HepG2 (cell line): ENCODE data around the gene RGS19. TPM values are rescaled to one million over a fixed set of nuclear protein-coding genes. Genes with fewer than 3 reads are reported as not detected.

ENCODE experiments used
- AGO2 ChIP-seq: fragments of 200-400 bp; formaldehyde crosslinking; optimal IDR thresholded peaks from 2 replicates; pipeline ENCODE3; 2017; ENCODE audit warnings: mild to moderate bottlenecking, low read depth, low read length, moderate library complexity
- AHDC1 ChIP-seq: sonication (generic); formaldehyde crosslinking; IDR thresholded peaks from 2 replicates; pipeline ENCODE4 v1.5.1; 2020; ENCODE audit warnings: mild to moderate bottlenecking, missing genetic modification reagents, borderline replicate concordance
- BORCS8-MEF2B ChIP-seq: sonication (generic); formaldehyde crosslinking; IDR thresholded peaks from 2 replicates; pipeline ENCODE4 v1.8.0; 2022; ENCODE audit warnings: mild to moderate bottlenecking, missing genetic modification reagents
- DZIP1 ChIP-seq: sonication (generic); formaldehyde crosslinking; IDR thresholded peaks from 2 replicates; pipeline ENCODE4 v1.5.0; 2020; ENCODE audit warnings: mild to moderate bottlenecking, missing genetic modification reagents
- ERF ChIP-seq: IDR thresholded peaks from 2 replicates; pipeline ENCODE4 v1.6.1; 2018; ENCODE audit warnings: missing biosample characterization, missing genetic modification reagents
- NAIF1 ChIP-seq: sonication (generic); formaldehyde crosslinking; IDR thresholded peaks from 2 replicates; pipeline ENCODE4 v1.5.0; 2020; ENCODE audit warnings: mild to moderate bottlenecking, missing genetic modification reagents, borderline replicate concordance
- NR2F1 ChIP-seq, 2 experiments: fragments of 450-650 bp in 1 of 2; formaldehyde crosslinking in 1 of 2; IDR thresholded peaks; 2 replicates each; pipeline versions ENCODE4 v1.5.0 to v1.6.1; 2016 to 2020; ENCODE audit warnings: mild to moderate bottlenecking in 1 of 2, missing compliant biosample characterization in 1 of 2, missing genetic modification reagents in 1 of 2, moderate library complexity in 1 of 2
- PHF8 ChIP-seq: sonication (generic); formaldehyde crosslinking; IDR thresholded peaks from 2 replicates; pipeline ENCODE4 v1.5.0; 2020; ENCODE audit warnings: missing genetic modification reagents
- TBX3 ChIP-seq: fragments of 450-650 bp; IDR thresholded peaks from 2 replicates; pipeline ENCODE4 v1.6.1; 2017; ENCODE audit warnings: antibody characterized with exemption, mild to moderate bottlenecking, inconsistent platforms, borderline replicate concordance
- ZNF160 ChIP-seq: sonication (generic); formaldehyde crosslinking; IDR thresholded peaks from 2 replicates; pipeline ENCODE4 v1.8.0; 2022; ENCODE audit warnings: mild to moderate bottlenecking, inconsistent platforms, missing genetic modification reagents
- ZNF180 ChIP-seq: sonication (generic); formaldehyde crosslinking; IDR thresholded peaks from 2 replicates; pipeline ENCODE4 v1.4.0; 2020; ENCODE audit warnings: low read depth, missing genetic modification reagents, borderline replicate concordance
- ZNF225 ChIP-seq: sonication (generic); formaldehyde crosslinking; IDR thresholded peaks from 2 replicates; pipeline ENCODE4 v1.4.0; 2020; ENCODE audit warnings: mild to moderate bottlenecking, missing genetic modification reagents
- ZNF414 ChIP-seq: sonication (generic); formaldehyde crosslinking; IDR thresholded peaks from 2 replicates; pipeline ENCODE4 v1.5.0; 2020; ENCODE audit warnings: missing genetic modification reagents
- ZNF501 ChIP-seq: sonication (generic); formaldehyde crosslinking; IDR thresholded peaks from 2 replicates; pipeline ENCODE4 v1.5.1; 2020; ENCODE audit warnings: mild to moderate bottlenecking, moderate library complexity, missing genetic modification reagents
- ZNF775 ChIP-seq: sonication (generic); formaldehyde crosslinking; IDR thresholded peaks from 2 replicates; pipeline ENCODE4 v1.4.0; 2020; ENCODE audit warnings: missing genetic modification reagents, mild to moderate bottlenecking, moderate library complexity, borderline replicate concordance
- ZNF83 ChIP-seq: sonication (generic); formaldehyde crosslinking; IDR thresholded peaks from 2 replicates; pipeline ENCODE4 v1.4.0; 2020; ENCODE audit warnings: missing genetic modification reagents, mild to moderate bottlenecking, borderline replicate concordance
- ZSCAN31 ChIP-seq: sonication (generic); formaldehyde crosslinking; IDR thresholded peaks from 2 replicates; pipeline ENCODE4 v1.5.0; 2020; ENCODE audit warnings: low read depth, mild to moderate bottlenecking, missing genetic modification reagents
- polyA plus RNA-seq, 8 experiments: library from polyadenylated mRNA; depleted of rRNA in 3 of 8; stranded (reverse) in 7 of 8; unstranded in 1 of 8; fragments of >200 nt; fragmentation: Illumina TruSeq in 4 of 8; extraction: Trizol in 4 of 8; gene quantifications; 2 replicates each; pipeline versions ENCODE4 v1.2.1 to v1.2.3, GENCODE V29; 2011 to 2016; ENCODE audit warnings: low read depth in 4 of 8, missing spikeins in 1 of 8, mixed read lengths in 1 of 8; ENCODE audit not compliant: insufficient read depth in 1 of 8
- total RNA-seq, 5 experiments: library from RNA; depleted of rRNA; stranded (reverse); fragments of >200 nt; fragmentation: Illumina TruSeq; extraction: Trizol; gene quantifications; 2 replicates each; pipeline ENCODE4 v1.2.3, GENCODE V29; 2016; ENCODE audit warnings: low read depth in 1 of 5
- TF ChIP-seq, protein P1 (sequence below): sonication (generic); formaldehyde crosslinking; IDR thresholded peaks from 2 replicates; pipeline ENCODE4 v1.4.0; 2020; ENCODE audit warnings: missing genetic modification reagents

The RGS19 gene
- total and polyA plus RNA-seq, 2 of the 13 experiments (the other 11 are each of a cell fraction or from before 2014, with no cell fraction given) = 10.7 to 11.9 TPM

- TF ChIP-seq AHDC1 (CRISPR knock-in tag) (no peak; the same call in 1 of the 2 replicates), TBX3 (no peak), AGO2 (peak; percentile 70), ZNF180 (CRISPR knock-in tag) (no peak), PHF8 (CRISPR knock-in tag) (peak; percentile 56), BORCS8-MEF2B (CRISPR knock-in tag) (peak; percentile 82), ZSCAN31 (CRISPR knock-in tag) (no peak; the same call in 1 of the 2 replicates), ZNF225 (0 out of 2 replicates have a peak, but pooled peaks have one; percentile 51), NR2F1 (CRISPR knock-in tag; IDR thresholded peaks at IDR 0.05) (no peak), ZNF160 (peak; percentile 45; the same call in 1 of the 2 replicates), ZNF501 (CRISPR knock-in tag) (peak; percentile 68; the same call in 1 of the 2 replicates), ERF (no peak; the same call in 1 of the 2 replicates), ZNF414 (CRISPR knock-in tag) (peak; percentile 91), ZNF83 (CRISPR knock-in tag) (no peak; the same call in 1 of the 2 replicates), ZNF775 (CRISPR knock-in tag) (no peak), DZIP1 (CRISPR knock-in tag) (peak; percentile 87), NAIF1 (CRISPR knock-in tag) (no peak)
- TF ChIP-seq, protein P1, sequence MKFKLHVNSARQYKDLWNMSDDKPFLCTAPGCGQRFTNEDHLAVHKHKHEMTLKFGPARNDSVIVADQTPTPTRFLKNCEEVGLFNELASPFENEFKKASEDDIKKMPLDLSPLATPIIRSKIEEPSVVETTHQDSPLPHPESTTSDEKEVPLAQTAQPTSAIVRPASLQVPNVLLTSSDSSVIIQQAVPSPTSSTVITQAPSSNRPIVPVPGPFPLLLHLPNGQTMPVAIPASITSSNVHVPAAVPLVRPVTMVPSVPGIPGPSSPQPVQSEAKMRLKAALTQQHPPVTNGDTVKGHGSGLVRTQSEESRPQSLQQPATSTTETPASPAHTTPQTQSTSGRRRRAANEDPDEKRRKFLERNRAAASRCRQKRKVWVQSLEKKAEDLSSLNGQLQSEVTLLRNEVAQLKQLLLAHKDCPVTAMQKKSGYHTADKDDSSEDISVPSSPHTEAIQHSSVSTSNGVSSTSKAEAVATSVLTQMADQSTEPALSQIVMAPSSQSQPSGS = no peak
Observed at GRCh38 chr20:64056889-64057627, 22.3 kb downstream of the RGS19 start (continued).
